Type B pancreatic cell (in vitro differentiated cells): ENCODE measurements around the gene HOXA6. TPM values are rescaled to one million over a fixed set of nuclear protein-coding genes. Genes with fewer than 3 reads are reported as not detected.

Source experiments
- DNase-seq: peaks from one replicate; pipeline ENCODE4 v3.0.0; 2021; ENCODE audit warnings: mixed read lengths; ENCODE audit not compliant: unreplicated experiment; ENCODE audit errors: extremely low spot score
- H3K27ac Mint-ChIP-seq: 2 replicates; pipeline ENCODE4 v1.8.0; 2021; ENCODE audit warnings: mild to moderate bottlenecking, mixed read lengths
- H3K27me3 Mint-ChIP-seq: 2 replicates; pipeline ENCODE4 v1.8.0; 2021; ENCODE audit warnings: mixed read lengths
- H3K36me3 Mint-ChIP-seq: 2 replicates; pipeline ENCODE4 v1.8.0; 2021; ENCODE audit warnings: mixed read lengths
- H3K4me1 Mint-ChIP-seq: one replicate; pipeline ENCODE4 v1.8.0; 2021; ENCODE audit warnings: mixed read lengths; ENCODE audit not compliant: unreplicated experiment
- H3K4me3 Mint-ChIP-seq: 2 replicates; pipeline ENCODE4 v1.8.0; 2021; ENCODE audit warnings: mild to moderate bottlenecking, mixed read lengths
- H3K9me3 Mint-ChIP-seq: 2 replicates; pipeline ENCODE4 v1.8.0; 2021; ENCODE audit warnings: mixed read lengths
- total RNA-seq: library from RNA; stranded (reverse); gene quantifications from 2 replicates; pipeline ENCODE4 v1.2.1, GENCODE V29; 2021; ENCODE audit warnings: low replicate concordance
- TF ChIP-seq, protein P1 (sequence below): fragments of 200-600 bp; sonication (generic); conservative IDR thresholded peaks from 2 replicates; pipeline ENCODE4 v1.5.0; 2021; ENCODE audit warnings: antibody characterized with exemption, mild to moderate bottlenecking

HOXA6 gene
- total RNA-seq, 1 donor from 2014 or later, result 10.9 TPM

DNA sequence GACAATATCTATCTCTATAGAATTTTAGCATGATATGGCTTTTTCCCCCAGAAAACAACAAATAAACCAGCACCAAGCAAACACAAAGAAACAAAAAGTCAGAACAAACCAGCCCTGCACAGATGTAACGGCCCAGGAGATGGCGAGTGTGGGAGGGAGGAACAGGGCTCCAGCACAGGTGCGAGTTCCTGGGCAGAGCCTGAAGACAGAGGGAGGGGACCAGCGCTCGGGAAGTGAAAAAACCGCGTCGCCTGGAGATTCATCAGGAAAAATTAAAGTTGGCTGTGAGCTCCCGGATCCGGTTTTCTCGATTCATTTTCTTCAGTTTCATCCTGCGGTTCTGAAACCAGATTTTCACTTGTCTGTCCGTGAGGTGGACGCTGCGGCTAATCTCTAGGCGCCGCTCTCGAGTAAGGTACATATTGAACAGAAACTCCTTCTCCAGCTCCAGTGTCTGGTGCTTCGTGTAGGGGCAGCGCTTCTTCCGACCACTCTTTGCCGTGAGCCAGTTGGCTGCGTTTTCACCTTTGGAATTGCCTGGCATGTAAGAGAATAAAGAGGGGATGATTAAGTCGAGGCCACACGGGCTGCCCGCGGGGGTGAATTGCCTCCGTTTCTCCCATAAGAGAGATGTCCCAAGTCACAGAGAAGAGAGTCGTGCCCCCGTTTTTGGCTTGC, 24.2 kb upstream of the HOXA6 start:
- Mint-ChIP-seq H3K27ac (peak overlapping the region; percentile 39), H3K9me3 (no peaks in the 10 kb centered on the region), H3K36me3 (no peaks in the 10 kb centered on the region), H3K4me3 (peak overlapping the region; percentile 84), H3K4me1 (peaks cover 15% of the 10 kb centered on the region), H3K27me3 (peaks cover 85% of the 10 kb centered on the region)
- TF ChIP-seq, protein P1, sequence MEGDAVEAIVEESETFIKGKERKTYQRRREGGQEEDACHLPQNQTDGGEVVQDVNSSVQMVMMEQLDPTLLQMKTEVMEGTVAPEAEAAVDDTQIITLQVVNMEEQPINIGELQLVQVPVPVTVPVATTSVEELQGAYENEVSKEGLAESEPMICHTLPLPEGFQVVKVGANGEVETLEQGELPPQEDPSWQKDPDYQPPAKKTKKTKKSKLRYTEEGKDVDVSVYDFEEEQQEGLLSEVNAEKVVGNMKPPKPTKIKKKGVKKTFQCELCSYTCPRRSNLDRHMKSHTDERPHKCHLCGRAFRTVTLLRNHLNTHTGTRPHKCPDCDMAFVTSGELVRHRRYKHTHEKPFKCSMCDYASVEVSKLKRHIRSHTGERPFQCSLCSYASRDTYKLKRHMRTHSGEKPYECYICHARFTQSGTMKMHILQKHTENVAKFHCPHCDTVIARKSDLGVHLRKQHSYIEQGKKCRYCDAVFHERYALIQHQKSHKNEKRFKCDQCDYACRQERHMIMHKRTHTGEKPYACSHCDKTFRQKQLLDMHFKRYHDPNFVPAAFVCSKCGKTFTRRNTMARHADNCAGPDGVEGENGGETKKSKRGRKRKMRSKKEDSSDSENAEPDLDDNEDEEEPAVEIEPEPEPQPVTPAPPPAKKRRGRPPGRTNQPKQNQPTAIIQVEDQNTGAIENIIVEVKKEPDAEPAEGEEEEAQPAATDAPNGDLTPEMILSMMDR, result no peak
- no peak for DNase-seq

DNA sequence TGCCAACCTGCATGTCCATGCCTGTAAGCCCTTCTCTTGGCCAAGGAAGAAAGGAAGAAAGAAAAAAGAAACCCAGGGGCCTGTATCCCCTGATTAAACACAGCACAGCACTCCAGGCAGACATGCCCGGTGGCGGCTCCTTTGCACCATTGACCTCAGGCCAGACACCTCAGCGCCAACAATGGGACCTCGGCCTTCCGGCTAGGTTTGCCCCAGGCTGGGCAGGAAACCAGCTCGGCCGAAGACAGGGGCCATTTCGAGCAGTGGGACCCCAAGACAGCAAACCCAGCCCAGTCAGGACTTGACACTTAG, 23.7 kb upstream of the HOXA6 start:
- peaks cover 85% of the 10 kb centered on the region for H3K27me3 Mint-ChIP-seq
- H3K9me3 Mint-ChIP-seq, result no peaks in the 10 kb centered on the region
- no peak overlapping the region for H3K27ac Mint-ChIP-seq
- peak overlapping the region; percentile 84 for H3K4me3 Mint-ChIP-seq
- no peak for DNase-seq
- peaks cover 15% of the 10 kb centered on the region for H3K4me1 Mint-ChIP-seq
- H3K36me3 Mint-ChIP-seq, result no peaks in the 10 kb centered on the region
- TF ChIP-seq, protein P1, result no peak

DNA sequence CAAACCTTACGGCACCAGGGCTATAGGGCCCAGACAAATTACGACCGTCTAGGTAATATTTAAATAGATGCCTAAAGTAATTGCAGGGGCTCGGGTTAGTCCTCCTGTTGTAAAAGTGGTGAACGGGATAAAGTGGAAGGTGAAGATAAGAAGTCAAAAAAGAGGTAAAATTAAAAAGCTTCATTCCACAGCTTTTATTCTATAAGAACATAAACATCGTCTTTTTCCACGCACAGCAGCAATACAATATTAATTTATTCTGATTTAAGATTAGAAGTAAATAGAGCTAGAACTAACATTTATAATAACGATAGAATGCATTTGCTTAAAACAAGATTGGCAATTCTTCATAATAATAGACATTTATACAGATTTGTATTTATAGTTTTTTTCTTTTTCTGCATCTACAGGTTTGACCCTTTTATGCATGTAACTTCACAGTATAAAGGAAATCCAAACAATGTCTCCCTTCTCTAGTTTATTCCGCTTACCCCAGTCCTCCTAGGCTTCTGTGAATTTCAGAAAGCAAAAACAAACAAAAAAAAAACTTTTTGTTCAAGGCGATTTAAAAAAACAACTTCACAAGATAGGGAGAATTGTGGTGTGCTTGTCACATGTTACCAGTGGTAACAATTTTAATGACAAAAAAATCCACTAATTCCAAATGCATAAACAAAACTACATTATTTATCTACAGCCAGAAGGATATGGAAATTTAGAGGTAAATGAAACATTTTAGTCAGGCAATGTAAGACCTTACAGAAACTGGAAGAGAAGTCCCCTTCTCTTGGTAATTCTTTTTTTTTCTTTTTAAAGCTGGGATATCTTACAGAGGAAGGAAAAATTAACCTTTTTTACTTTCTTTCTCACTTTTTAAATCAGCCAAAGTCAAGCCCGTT, 23.1 kb upstream of the HOXA6 start:
- Mint-ChIP-seq H3K36me3 (no peaks in the 10 kb centered on the region), H3K27me3 (peaks cover 84% of the 10 kb centered on the region), H3K27ac (no peak overlapping the region), H3K4me3 (peak overlapping the region; percentile 38), H3K9me3 (no peaks in the 10 kb centered on the region), H3K4me1 (peaks cover 17% of the 10 kb centered on the region)
- TF ChIP-seq, protein P1, result no peak
- DNase-seq, result no peak

DNA sequence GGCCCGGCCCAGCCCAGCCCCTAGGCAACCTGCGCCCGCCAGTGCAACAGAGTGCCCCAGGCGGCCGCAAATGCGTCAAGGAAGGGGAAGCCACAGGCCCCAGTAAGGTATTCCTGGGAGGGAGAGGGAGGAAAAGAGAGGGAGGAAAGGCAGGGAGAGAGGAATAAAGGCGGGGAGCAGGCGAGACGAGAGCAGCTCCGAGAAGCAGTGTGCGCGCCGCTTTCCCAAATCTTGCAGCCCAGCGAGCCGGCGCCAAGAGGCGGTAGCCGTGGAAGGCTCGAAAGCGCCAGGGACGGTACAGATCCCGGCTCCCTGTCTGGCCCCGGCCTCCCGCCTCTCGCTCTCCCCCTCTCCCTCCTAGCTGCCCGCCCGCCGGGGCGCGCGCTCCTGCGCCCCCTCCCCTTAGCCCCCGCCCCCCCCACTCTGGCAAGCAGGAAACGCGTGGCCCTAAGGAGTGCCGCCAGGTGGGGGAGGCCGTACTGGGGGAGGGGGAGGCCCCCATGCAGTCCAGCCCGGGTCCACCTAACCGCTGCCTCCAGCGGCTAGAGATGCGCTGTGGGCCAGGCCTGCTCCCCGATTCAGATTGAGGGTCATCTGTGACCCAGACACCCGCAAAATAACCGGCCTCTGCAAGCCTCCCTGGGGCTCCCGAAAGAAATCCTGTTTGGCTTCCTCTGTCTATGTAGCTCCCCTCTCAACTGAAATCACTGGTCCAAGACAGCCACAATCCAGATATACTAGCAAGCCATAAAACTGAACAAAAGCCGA, 22.3 kb upstream of the HOXA6 start:
- no peak for DNase-seq
- Mint-ChIP-seq H3K4me1 (peaks cover 19% of the 10 kb centered on the region), H3K36me3 (no peaks in the 10 kb centered on the region), H3K4me3 (peak overlapping the region; percentile 77), H3K9me3 (no peaks in the 10 kb centered on the region), H3K27ac (no peak overlapping the region), H3K27me3 (peaks cover 81% of the 10 kb centered on the region)
- TF ChIP-seq, protein P1, result no peak

DNA sequence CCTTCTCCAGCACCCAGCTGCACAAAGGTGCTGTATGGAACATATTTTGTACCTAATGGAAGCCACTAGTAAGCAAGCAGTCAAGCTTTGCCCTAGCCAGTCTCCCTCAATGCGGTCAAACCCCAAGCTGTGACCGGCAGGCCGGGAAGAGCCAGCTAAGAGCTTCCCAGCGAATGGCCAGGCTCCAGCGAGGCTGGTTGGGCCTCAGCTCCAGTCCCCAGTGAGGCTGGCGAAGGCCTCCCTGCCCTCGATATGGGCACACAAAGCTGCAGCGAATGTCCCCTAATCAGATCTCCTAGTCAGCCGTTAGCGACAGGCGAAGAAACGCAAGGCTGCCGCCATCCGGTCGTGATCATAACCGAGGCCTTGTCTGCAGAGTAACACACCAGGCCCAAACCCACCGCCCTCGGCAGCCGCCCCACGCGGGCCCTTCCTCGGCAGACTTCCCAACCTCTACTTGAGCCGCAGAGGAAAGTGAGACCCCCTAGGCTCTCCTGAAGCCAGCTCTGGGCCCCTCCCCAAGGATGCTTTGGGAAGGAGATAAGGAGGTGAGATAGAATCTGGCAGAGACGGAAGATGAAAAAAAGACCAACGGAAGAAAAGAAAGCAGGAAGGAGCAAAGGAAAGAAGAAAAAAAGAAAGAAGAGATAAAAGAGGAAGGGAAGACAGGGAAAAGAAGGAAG, 20.8 kb upstream of the HOXA6 start:
- H3K4me1 Mint-ChIP-seq, result peaks cover 25% of the 10 kb centered on the region
- TF ChIP-seq, protein P1, result no peak
- no peaks in the 10 kb centered on the region for H3K36me3 Mint-ChIP-seq
- peak overlapping the region; percentile 69 for H3K4me3 Mint-ChIP-seq
- H3K9me3 Mint-ChIP-seq, result no peaks in the 10 kb centered on the region
- peak overlapping the region; percentile 32 for H3K27ac Mint-ChIP-seq
- peaks cover 87% of the 10 kb centered on the region for H3K27me3 Mint-ChIP-seq
- no peak for DNase-seq
